H1 (cell line): Measurements from ENCODE around the gene ATF7IP. TPM values are rescaled to one million over a fixed set of nuclear protein-coding genes. Genes with fewer than 3 reads are reported as not detected.
"Not testable (repeated sequence)": the region's sequence is repeated elsewhere in the genome, so short reads cannot be mapped to it uniquely, and the experiment has no call there.

Experiments
- CTCF ChIA-PET: fragments of 300-600 bp; sonication (Branson Sonifier 250); formaldehyde crosslinking; loops from one replicate; lab custom pipeline; 2021; ENCODE audit not compliant: partially characterized antibody; lab: Charles Lee
- POLR2A ChIA-PET: fragments of 300-600 bp; sonication (Branson Sonifier 250); formaldehyde crosslinking; loops from one replicate; lab custom pipeline; 2021; ENCODE audit warnings: inconsistent platforms; ENCODE audit not compliant: partially characterized antibody; lab: Charles Lee
- DNase-seq, 2 experiments: peaks; one replicate each; pipeline versions ENCODE4 v3.0.0 to v3.0.0-alpha.2; 2010 to 2022; ENCODE audit warnings: low spot score in 2 of 2, low read depth in 1 of 2, mixed read lengths in 1 of 2
- FAIRE-seq: peaks from 2 replicates; lab custom pipeline; 2011; peaks lifted over from hg19 to GRCh38; lab: Jason Lieb, UNC
- H2AFZ ChIP-seq: 2 replicates; pipeline ENCODE4 v1.8.1; 2012; ENCODE audit warnings: low read length, inconsistent platforms
- H2AK5ac ChIP-seq: 2 replicates; pipeline ENCODE4 v1.6.1; 2013; ENCODE audit warnings: low read depth, low read length
- H2BK120ac ChIP-seq: replicated peaks from 2 replicates; pipeline ENCODE3; 2013; ENCODE audit warnings: low read depth, low read length, inconsistent platforms
- H2BK12ac ChIP-seq: 2 replicates; pipeline ENCODE4 v1.6.1; 2013; ENCODE audit warnings: low read depth, low read length
- H2BK15ac ChIP-seq: 2 replicates; pipeline ENCODE4 v1.6.1; 2013; ENCODE audit warnings: low read length
- H2BK20ac ChIP-seq: 2 replicates; pipeline ENCODE4 v1.6.1; 2013; ENCODE audit warnings: low read length
- H2BK5ac ChIP-seq: 2 replicates; pipeline ENCODE4 v1.6.1; 2013; ENCODE audit warnings: low read depth, low read length
- H3K14ac ChIP-seq: 2 replicates; pipeline ENCODE4 v1.6.1; 2013; ENCODE audit warnings: inconsistent platforms; ENCODE audit not compliant: insufficient read length
- H3K18ac ChIP-seq: 2 replicates; pipeline ENCODE4 v1.6.1; 2013; ENCODE audit warnings: low read length; ENCODE audit errors: extremely low read depth
- H3K23ac ChIP-seq: 2 replicates; pipeline ENCODE4 v1.6.1; 2013; ENCODE audit warnings: inconsistent platforms; ENCODE audit not compliant: insufficient read length
- H3K23me2 ChIP-seq: 2 replicates; pipeline ENCODE4 v1.6.1; 2013; ENCODE audit warnings: low read depth, low read length
- H3K27ac ChIP-seq: 2 replicates; pipeline ENCODE4 v1.6.1; 2011; ENCODE audit warnings: low read depth, low read length, inconsistent platforms
- H3K27me3 ChIP-seq, 4 experiments: replicated peaks in 1 of 4; 1 replicate in 1 of 4; 2 replicates in 3 of 4; pipeline versions ENCODE4 v1.6.1 to v1.8.1; 2011 to 2013; ENCODE audit warnings: low read length in 3 of 4, mild to moderate bottlenecking in 3 of 4, inconsistent platforms in 2 of 4, mixed read lengths in 2 of 4, moderate library complexity in 1 of 4; ENCODE audit not compliant: control insufficient read depth in 3 of 4, insufficient read depth in 3 of 4; ENCODE audit errors: extremely low read depth in 1 of 4
- H3K36me3 ChIP-seq, 4 experiments: 2 replicates each; pipeline versions ENCODE4 v1.6.1 to v1.8.1; 2011 to 2013; ENCODE audit warnings: mild to moderate bottlenecking in 4 of 4, low read length in 3 of 4, moderate library complexity in 2 of 4, control low read depth in 1 of 4, inconsistent platforms in 1 of 4; ENCODE audit not compliant: insufficient read depth in 4 of 4, control insufficient read depth in 2 of 4
- H3K4ac ChIP-seq: replicated peaks from 2 replicates; pipeline ENCODE3; 2013; ENCODE audit warnings: low read length, low read depth, mixed read lengths, inconsistent platforms; ENCODE audit not compliant: insufficient read length
- H3K4me1 ChIP-seq, 4 experiments: replicated peaks in 1 of 4; 1 replicate in 1 of 4; 2 replicates in 3 of 4; pipeline versions ENCODE4 v1.6.1 to v1.8.1; 2011 to 2013; ENCODE audit warnings: low read length in 3 of 4, inconsistent platforms in 2 of 4, mixed read lengths in 1 of 4; ENCODE audit not compliant: insufficient read depth in 4 of 4, control insufficient read depth in 3 of 4
- H3K4me2 ChIP-seq, 2 experiments: 2 replicates each; pipeline versions ENCODE4 v1.6.1 to v1.8.1; 2011 to 2013; ENCODE audit warnings: low read depth in 2 of 2, low read length in 2 of 2, control low read depth in 1 of 2, inconsistent platforms in 1 of 2, mild to moderate bottlenecking in 1 of 2; ENCODE audit not compliant: insufficient read depth in 1 of 2
- H3K4me3 ChIP-seq, 4 experiments: fragments of 200-600, 300-600 bp in 1 of 4; sonication (generic), shearing (Covaris generic), sonication (Bioruptor Twin) in 1 of 4; 2 replicates each; pipeline versions ENCODE4 v1.5.1 to v1.8.1; 2011 to 2016; ENCODE audit warnings: low read length in 4 of 4, low read depth in 3 of 4, control low read depth in 2 of 4, inconsistent platforms in 2 of 4, mild to moderate bottlenecking in 2 of 4, mixed read lengths in 1 of 4, moderate library complexity in 1 of 4; ENCODE audit not compliant: insufficient read depth in 2 of 4; ENCODE audit errors: extremely low read depth in 1 of 4
- H3K56ac ChIP-seq: replicated peaks from 2 replicates; pipeline ENCODE3; 2013; ENCODE audit warnings: low read depth, mild to moderate bottlenecking, mixed read lengths, low read length, inconsistent platforms; ENCODE audit not compliant: insufficient read length
- H3K79me1 ChIP-seq: 2 replicates; pipeline ENCODE4 v1.6.1; 2013; ENCODE audit warnings: low read depth, low read length, control low read depth
- H3K79me2 ChIP-seq, 2 experiments: 2 replicates each; pipeline versions ENCODE4 v1.6.1 to v1.8.1; 2012 to 2013; ENCODE audit warnings: low read length in 2 of 2, mild to moderate bottlenecking in 2 of 2, inconsistent platforms in 1 of 2; ENCODE audit not compliant: insufficient read depth in 2 of 2, control insufficient read depth in 1 of 2
- H3K9ac ChIP-seq, 4 experiments: replicated peaks in 1 of 4; 1 replicate in 1 of 4; 2 replicates in 3 of 4; pipeline versions ENCODE4 v1.6.1 to v1.8.1; 2011 to 2013; ENCODE audit warnings: low read depth in 3 of 4, low read length in 3 of 4, control low read depth in 2 of 4, mild to moderate bottlenecking in 2 of 4, moderate library complexity in 2 of 4, inconsistent platforms in 1 of 4; ENCODE audit errors: extremely low read depth in 1 of 4
- H3K9me3 ChIP-seq, 2 experiments: 2 replicates each; pipeline versions ENCODE4 v1.6.1 to v1.8.1; 2012 to 2013; ENCODE audit warnings: mild to moderate bottlenecking in 2 of 2, moderate library complexity in 2 of 2, control low read depth in 1 of 2, inconsistent platforms in 1 of 2, low read depth in 1 of 2, low read length in 1 of 2, mixed read lengths in 1 of 2; ENCODE audit not compliant: insufficient read depth in 2 of 2
- H4K20me1 ChIP-seq, 2 experiments: replicated peaks in 1 of 2; 2 replicates each; pipeline versions ENCODE3 to v1.8.1; 2011 to 2013; ENCODE audit warnings: inconsistent platforms in 2 of 2, low read length in 2 of 2, mild to moderate bottlenecking in 1 of 2; ENCODE audit not compliant: insufficient read depth in 2 of 2, control insufficient read depth in 1 of 2
- H4K5ac ChIP-seq: 2 replicates; pipeline ENCODE4 v1.6.1; 2013; ENCODE audit warnings: low read length, low read depth, mixed read lengths, inconsistent platforms; ENCODE audit not compliant: insufficient read length
- H4K8ac ChIP-seq: 2 replicates; pipeline ENCODE4 v1.8.0; 2013; ENCODE audit warnings: mild to moderate bottlenecking, moderate library complexity, low read length, inconsistent platforms; ENCODE audit not compliant: insufficient read depth; ENCODE audit errors: extremely low read depth
- H4K91ac ChIP-seq: replicated peaks from 2 replicates; pipeline ENCODE3; 2013; ENCODE audit warnings: low read length, mixed read lengths, inconsistent platforms; ENCODE audit not compliant: insufficient read length
- WGBS, 2 experiments: shearing (Covaris generic) in 1 of 2; methylation state at CpG; one replicate each; pipeline versions ENCODE4 v1.1.6 to v1.1.7; 2013 to 2015; ENCODE audit warnings: low lambda C conversion rate in 2 of 2, mixed read lengths in 2 of 2, inconsistent platforms in 1 of 2, low coverage in 1 of 2, missing lambda C conversion rate in 1 of 2; ENCODE audit not compliant: insufficient replicate concordance in 2 of 2, insufficient coverage in 1 of 2, insufficient read length in 1 of 2; ENCODE audit errors: extremely low coverage in 1 of 2, missing lambda C conversion rate in 1 of 2; 5-methylcytosine and 5-hydroxymethylcytosine counted together
- polyA plus RNA-seq, 7 experiments: library from polyadenylated mRNA; depleted of rRNA in 3 of 7; stranded (reverse) in 5 of 7; unstranded in 2 of 7; fragments of >200 nt in 5 of 7; fragments of 200-250 nt in 2 of 7; gene quantifications; 1 replicate in 5 of 7; 2 replicates in 1 of 7; 4 replicates in 1 of 7; pipeline versions ENCODE4 v1.2.1 to v1.2.3, GENCODE V29; 2011 to 2013; ENCODE audit warnings: missing spikeins in 2 of 7, mixed read lengths in 2 of 7
- total RNA-seq: library from RNA; stranded (reverse); fragmentation: NEBNext Ultra II Directional; extraction: Animal tissue kit (Norgen Biotek cat#: 25700); gene quantifications from 2 replicates; pipeline ENCODE4 v1.2.1, GENCODE V29; 2021

The ATF7IP gene
- total and polyA plus RNA-seq, 2 of the 8 experiments (the other 6 are each of a cell fraction or from before 2014, with no cell fraction given) = 34.2 to 148 TPM

DNA sequence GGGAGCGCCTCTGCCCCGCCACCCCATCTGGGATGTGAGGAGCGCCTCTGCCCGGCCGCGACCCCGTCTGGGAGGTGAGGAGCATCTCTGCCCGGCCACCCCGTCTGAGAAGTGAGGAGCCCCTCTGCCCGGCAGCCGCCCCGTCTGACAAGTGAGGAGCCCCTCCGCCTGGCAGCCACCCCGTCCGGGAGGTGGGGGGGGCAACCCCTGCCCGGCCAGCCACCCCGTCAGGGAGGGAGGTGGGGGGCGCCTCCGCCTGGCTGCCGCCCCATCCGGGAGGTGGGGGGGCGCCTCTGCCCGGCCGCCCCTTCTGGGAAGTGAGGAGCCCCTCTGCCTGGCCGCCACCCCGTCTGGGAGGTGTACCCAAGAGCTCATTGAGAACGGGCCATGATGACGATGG, 10.8 kb upstream of the ATF7IP start:
- H3K27ac ChIP-seq, H3K4ac ChIP-seq, H4K91ac ChIP-seq, H2BK5ac ChIP-seq, H3K23me2 ChIP-seq, H3K18ac ChIP-seq, H2BK120ac ChIP-seq, H3K23ac ChIP-seq, H2AFZ ChIP-seq, H3K79me1 ChIP-seq, H3K36me3 ChIP-seq, H3K9ac ChIP-seq, H3K4me1 ChIP-seq, CTCF ChIA-PET, POLR2A ChIA-PET, H4K8ac ChIP-seq, H4K5ac ChIP-seq, H2BK12ac ChIP-seq, H2BK15ac ChIP-seq, H3K14ac ChIP-seq, H3K79me2 ChIP-seq, DNase-seq, H3K27me3 ChIP-seq, H3K56ac ChIP-seq, FAIRE-seq, H3K4me3 ChIP-seq, H2AK5ac ChIP-seq, H4K20me1 ChIP-seq, H3K4me2 ChIP-seq, H2BK20ac ChIP-seq: not testable (repeated sequence)
- no CpG with 5 or more reads among the region's 28 CpGs for WGBS, 2 experiments
- H3K9me3 ChIP-seq = peaks cover 37 to 45% of the 10 kb centered on the region in 2 experiments
